Measurements from ENCODE around the gene C14orf119. TPM values are rescaled to one million over a fixed set of nuclear protein-coding genes. Genes with fewer than 3 reads are reported as not detected.

The C14orf119 gene
- total RNA-seq (100 to 1,000 TPM in 1 of 9 donors, 10 to 100 TPM in 8; 23.9 to 206 (median 55.4) TPM), polyA plus RNA-seq (10 to 100 TPM; 28.0 to 52.9 (median 35.1) TPM)
- long read RNA-seq, donor 1, transcript C14orf119-201 (2 exons, 3,660 nt), result major isoform, 81 of 81 reads
- long read RNA-seq, donor 1, partial matches to known transcripts, result 0 of 81 reads
- long read RNA-seq, donor 1, other reads (novel, unspliced or antisense), result 0 of 81 reads
- long read RNA-seq, donor 2, transcript C14orf119-201 (2 exons, 3,660 nt), result major isoform, 36 of 37 reads
- long read RNA-seq, donor 2, partial matches to known transcripts, result 0 of 37 reads
- long read RNA-seq, donor 2, other reads (novel, unspliced or antisense), result 0 of 37 reads
- long read RNA-seq, donor 3, transcript C14orf119-201 (2 exons, 3,660 nt), result major isoform, 69 of 70 reads
- long read RNA-seq, donor 3, partial matches to known transcripts, result 0 of 70 reads
- long read RNA-seq, donor 3, other reads (novel, unspliced or antisense), result 0 of 70 reads
- long read RNA-seq, donor 4, transcript C14orf119-201 (2 exons, 3,660 nt), result major isoform, 83 of 92 reads
- long read RNA-seq, donor 4, partial matches to known transcripts, result 0 of 92 reads
- long read RNA-seq, donor 4, other reads (novel, unspliced or antisense), result 9 of 92 reads
- long read RNA-seq, donor 5, transcript C14orf119-201 (2 exons, 3,660 nt), result major isoform, 102 of 116 reads
- long read RNA-seq, donor 5, partial matches to known transcripts, result 1 of 116 reads
- long read RNA-seq, donor 5, other reads (novel, unspliced or antisense), result 13 of 116 reads
- long read RNA-seq, donor 6, transcript C14orf119-201 (2 exons, 3,660 nt), result major isoform, 40 of 47 reads
- long read RNA-seq, donor 6, partial matches to known transcripts, result 0 of 47 reads
- long read RNA-seq, donor 6, other reads (novel, unspliced or antisense), result 5 of 47 reads
- long read RNA-seq, donor 7, transcript C14orf119-201 (2 exons, 3,660 nt), result major isoform, 23 of 23 reads
- long read RNA-seq, donor 7, partial matches to known transcripts, result 0 of 23 reads
- long read RNA-seq, donor 7, other reads (novel, unspliced or antisense), result 0 of 23 reads
- long read RNA-seq, donor 8, transcript C14orf119-201 (2 exons, 3,660 nt), result major isoform, 69 of 70 reads
- long read RNA-seq, donor 8, partial matches to known transcripts, result 0 of 70 reads
- long read RNA-seq, donor 8, other reads (novel, unspliced or antisense), result 0 of 70 reads
- long read RNA-seq, donor 9, transcript C14orf119-201 (2 exons, 3,660 nt), result major isoform, 47 of 47 reads
- long read RNA-seq, donor 9, partial matches to known transcripts, result 0 of 47 reads
- long read RNA-seq, donor 9, other reads (novel, unspliced or antisense), result 0 of 47 reads
- long read RNA-seq, donor 10, transcript C14orf119-201 (2 exons, 3,660 nt), result major isoform, 32 of 32 reads
- long read RNA-seq, donor 10, partial matches to known transcripts, result 0 of 32 reads
- long read RNA-seq, donor 10, other reads (novel, unspliced or antisense), result 0 of 32 reads

DNA sequence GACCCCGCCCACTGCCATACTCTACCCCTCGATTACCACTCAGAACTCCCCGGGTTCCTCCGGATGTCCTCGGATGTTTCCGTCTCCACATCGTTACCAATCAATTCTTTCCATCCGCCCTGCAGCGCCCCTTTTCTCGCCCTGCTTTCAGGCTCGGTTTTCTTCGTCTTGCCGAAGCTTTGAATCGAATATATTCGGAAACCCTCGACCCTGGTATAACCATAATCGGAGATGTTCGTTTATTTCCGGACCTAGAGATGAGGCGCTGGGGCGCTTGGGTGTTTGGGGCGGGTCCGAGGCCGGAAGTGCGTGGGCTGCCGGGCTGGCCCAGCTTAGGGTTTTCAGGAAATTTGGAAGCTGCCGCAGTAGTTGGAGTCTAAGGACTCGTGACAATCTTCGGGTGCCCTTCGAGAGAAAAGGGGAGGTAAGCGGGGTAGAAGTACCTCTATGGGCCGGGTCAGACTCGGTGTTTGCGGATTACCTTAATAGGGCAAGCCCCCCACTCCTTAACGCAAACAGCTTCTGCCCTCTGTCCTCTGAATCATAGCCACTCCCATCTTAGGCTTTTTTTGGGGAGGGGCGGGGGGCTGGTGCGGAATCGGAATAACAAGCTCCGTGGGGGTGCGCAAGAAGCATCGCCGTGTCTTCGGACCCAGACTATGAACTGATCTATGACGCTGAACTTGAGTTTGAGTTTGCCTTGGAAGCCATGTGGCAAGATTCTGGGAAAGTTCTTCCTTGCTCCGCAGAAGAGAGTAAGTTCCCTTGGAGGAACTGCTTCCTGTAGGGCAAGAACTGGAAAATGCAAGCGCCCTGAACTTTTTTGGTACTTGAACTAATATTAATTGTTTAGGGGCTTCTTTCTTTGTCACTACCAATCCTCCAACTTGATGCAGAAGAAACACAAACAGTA lies at the start of gene C14orf119:
TSS of gene C14orf119 (plus strand) at position 310 of the 913 bp plus-strand sequence. CDS start 2,154 bp downstream, outside the sequence.
- intact Hi-C loops (cut with DNase I), result no loop called here
- Histone ChIP-seq H3K9me3 (replicated peaks in 1 of 3) (no peaks in the 10 kb centered on the region), H3K27ac (peak within 1 kb of the TSS; percentile 94 to 100 (median 97)), H3K27me3 (no peaks in the 10 kb centered on the region), H3K36me3 (replicated peaks in 1 of 2) (peaks cover 0 to 46% of the 10 kb centered on the region in 2 donors), H3K4me3 (peak within 1 kb of the TSS; percentile 26 to 90 (median 82)), H3K4me1 (replicated peaks in 1 of 2) (peaks cover 29 to 55% of the 10 kb centered on the region in 2 donors)
- peak; percentile 99 to 100 (median 100) for DNase-seq
- WGBS, 4 donors, result 0 to 1% (median 0%) methylated on average over 29 to 46 of the region's 46 CpGs
- TF ChIP-seq CTCF (IDR thresholded peaks at IDR 0.05), result peak in 2 of 6 experiments; percentile 4 to 11
- peak; percentile 78 to 91 for TF ChIP-seq POLR2A (IDR thresholded peaks at IDR 0.05)

- no peak for DNase-seq
- Histone ChIP-seq H3K36me3 (replicated peaks in 1 of 2) (no peaks in the 10 kb centered on the region), H3K9me3 (replicated peaks in 1 of 3) (no peaks in the 10 kb centered on the region), H3K27me3 (no peaks in the 10 kb centered on the region), H3K4me1 (replicated peaks in 1 of 2) (no peaks in the 10 kb centered on the region), H3K4me3 (no peak overlapping the region), H3K27ac (no peak overlapping the region)
- intact Hi-C loops (cut with DNase I), result no loop called here
- WGBS, 4 donors, result 72 to 94% (median 73%) methylated on average over 4 to 6 of the region's 6 CpGs
- no peak for TF ChIP-seq CTCF (IDR thresholded peaks at IDR 0.05)
- TF ChIP-seq POLR2A (IDR thresholded peaks at IDR 0.05), result no peak
Measured at GRCh38 chr14:23047034-23047634, 48.2 kb upstream of the C14orf119 start.

Measured in adrenal gland (tissue), 19 donors.